H9 (cell line): ENCODE data around the gene EDIL3. TPM values are rescaled to one million over a fixed set of nuclear protein-coding genes. Genes with fewer than 3 reads are reported as not detected.

ENCODE experiments used
- DNase-seq: peaks from one replicate; pipeline ENCODE4 v3.0.0-alpha.2; 2017
- H2AFZ ChIP-seq: one replicate; pipeline ENCODE4 v1.6.1; 2013; ENCODE audit warnings: mild to moderate bottlenecking, low read length, control low read depth, moderate library complexity
- H2AK5ac ChIP-seq: 2 replicates; pipeline ENCODE4 v1.6.1; 2013; ENCODE audit warnings: low read length, control low read depth, mixed read lengths; ENCODE audit not compliant: insufficient read length
- H2BK120ac ChIP-seq: one replicate; pipeline ENCODE4 v1.6.1; 2013; ENCODE audit warnings: low read depth, mild to moderate bottlenecking, low read length, control low read depth, inconsistent platforms; ENCODE audit not compliant: poor library complexity, severe bottlenecking
- H2BK12ac ChIP-seq: 2 replicates; pipeline ENCODE4 v1.6.1; 2013; ENCODE audit warnings: low read length, control low read depth, mixed read lengths, low read depth; ENCODE audit not compliant: insufficient read length
- H2BK15ac ChIP-seq: 2 replicates; pipeline ENCODE4 v1.6.1; 2013; ENCODE audit warnings: low read depth, low read length, control low read depth
- H2BK20ac ChIP-seq: one replicate; pipeline ENCODE4 v1.6.1; 2013; ENCODE audit warnings: low read depth, mild to moderate bottlenecking, low read length, control low read depth, inconsistent platforms; ENCODE audit not compliant: poor library complexity, severe bottlenecking
- H2BK5ac ChIP-seq: 2 replicates; pipeline ENCODE4 v1.6.1; 2013; ENCODE audit warnings: low read length, control low read depth, mixed read lengths; ENCODE audit not compliant: insufficient read length
- H3K14ac ChIP-seq: 2 replicates; pipeline ENCODE4 v1.6.1; 2013; ENCODE audit warnings: low read length, control low read depth; ENCODE audit not compliant: insufficient read depth
- H3K18ac ChIP-seq: 2 replicates; pipeline ENCODE4 v1.6.1; 2013; ENCODE audit warnings: low read depth, mild to moderate bottlenecking, mixed read lengths, low read length, control low read depth; ENCODE audit not compliant: insufficient read length
- H3K23ac ChIP-seq: 2 replicates; pipeline ENCODE4 v1.6.1; 2013; ENCODE audit warnings: low read length, control low read depth, mixed read lengths, low read depth; ENCODE audit not compliant: insufficient read length
- H3K23me2 ChIP-seq: 2 replicates; pipeline ENCODE4 v1.6.1; 2013; ENCODE audit warnings: low read depth, mild to moderate bottlenecking, mixed read lengths, low read length, control low read depth; ENCODE audit not compliant: insufficient read length, poor library complexity, severe bottlenecking
- H3K27ac ChIP-seq: 2 replicates; pipeline ENCODE4 v1.5.1; 2013; ENCODE audit warnings: low read length, control low read depth, mixed read lengths, low read depth; ENCODE audit not compliant: insufficient read length
- H3K27me3 ChIP-seq: 2 replicates; pipeline ENCODE4 v1.6.1; 2013; ENCODE audit warnings: low read length, control low read depth, inconsistent platforms; ENCODE audit not compliant: insufficient read depth
- H3K4ac ChIP-seq: 2 replicates; pipeline ENCODE4 v1.6.1; 2013; ENCODE audit warnings: low read depth, mild to moderate bottlenecking, control low read depth, inconsistent platforms, low read length, moderate library complexity
- H3K4me1 ChIP-seq: 2 replicates; pipeline ENCODE4 v1.6.1; 2013; ENCODE audit warnings: low read length, control low read depth, inconsistent platforms; ENCODE audit not compliant: insufficient read depth
- H3K4me2 ChIP-seq: 2 replicates; pipeline ENCODE4 v1.6.1; 2013; ENCODE audit warnings: low read length, control low read depth, mixed read lengths; ENCODE audit not compliant: insufficient read length, insufficient read depth
- H3K56ac ChIP-seq: 2 replicates; pipeline ENCODE4 v1.6.1; 2013; ENCODE audit warnings: low read depth, mild to moderate bottlenecking, mixed read lengths, low read length, control low read depth; ENCODE audit not compliant: insufficient read length
- H3K79me1 ChIP-seq: 2 replicates; pipeline ENCODE4 v1.6.1; 2013; ENCODE audit warnings: low read depth, mild to moderate bottlenecking, moderate library complexity, low read length, control low read depth, inconsistent platforms; ENCODE audit not compliant: insufficient read depth, poor library complexity, severe bottlenecking
- H3K79me2 ChIP-seq: 2 replicates; pipeline ENCODE4 v1.6.1; 2013; ENCODE audit warnings: low read length, control low read depth, inconsistent platforms; ENCODE audit not compliant: insufficient read depth
- H3K9ac ChIP-seq: 2 replicates; pipeline ENCODE4 v1.6.1; 2013; ENCODE audit warnings: low read length, control low read depth, mixed read lengths; ENCODE audit not compliant: insufficient read length; ENCODE audit errors: extremely low read depth
- H3K9me3 ChIP-seq: one replicate; pipeline ENCODE4 v1.6.1; 2013; ENCODE audit warnings: low read depth, low read length, inconsistent platforms; ENCODE audit not compliant: control insufficient read depth
- H3T11ph ChIP-seq: one replicate; pipeline ENCODE4 v1.6.1; 2013; ENCODE audit warnings: mild to moderate bottlenecking, low read length, control low read depth, inconsistent platforms
- H4K20me1 ChIP-seq: one replicate; pipeline ENCODE4 v1.6.1; 2013; ENCODE audit not compliant: control insufficient read depth, insufficient read length, insufficient read depth
- H4K5ac ChIP-seq: 2 replicates; pipeline ENCODE4 v1.6.1; 2013; ENCODE audit warnings: low read depth, mild to moderate bottlenecking, mixed read lengths, low read length, control low read depth; ENCODE audit not compliant: insufficient read length
- H4K8ac ChIP-seq: replicated peaks from 2 replicates; pipeline ENCODE4 v1.6.1; 2013; ENCODE audit warnings: low read length, control low read depth, mixed read lengths, low read depth; ENCODE audit not compliant: insufficient read length
- H4K91ac ChIP-seq: 2 replicates; pipeline ENCODE4 v1.6.1; 2013; ENCODE audit warnings: low read depth, mild to moderate bottlenecking, moderate library complexity, mixed read lengths, low read length, control low read depth; ENCODE audit not compliant: insufficient read length
- H3K27ac Mint-ChIP-seq, 3 experiments: 2 replicates in 2 of 3; 3 replicates in 1 of 3; pipeline ENCODE4 v1.8.0; 2020 to 2021; ENCODE audit warnings: mixed read lengths in 3 of 3, mild to moderate bottlenecking in 1 of 3, moderate library complexity in 1 of 3
- H3K27me3 Mint-ChIP-seq: 2 replicates; pipeline ENCODE4 v1.8.0; 2021; ENCODE audit warnings: low read depth, mild to moderate bottlenecking, moderate library complexity, mixed read lengths
- H3K36me3 Mint-ChIP-seq, 3 experiments: 2 replicates in 2 of 3; 3 replicates in 1 of 3; pipeline ENCODE4 v1.8.0; 2020 to 2021; ENCODE audit warnings: low read depth in 3 of 3, mixed read lengths in 3 of 3; ENCODE audit not compliant: insufficient read depth in 1 of 3
- H3K4me1 Mint-ChIP-seq, 2 experiments: 2 replicates each; pipeline ENCODE4 v1.8.0; 2020; ENCODE audit warnings: mixed read lengths in 2 of 2
- H3K4me3 Mint-ChIP-seq, 2 experiments: 2 replicates in 1 of 2; 3 replicates in 1 of 2; pipeline ENCODE4 v1.8.0; 2020 to 2021; ENCODE audit warnings: mild to moderate bottlenecking in 2 of 2, mixed read lengths in 2 of 2, moderate library complexity in 1 of 2
- H3K9me3 Mint-ChIP-seq, 2 experiments: 2 replicates in 1 of 2; 3 replicates in 1 of 2; pipeline ENCODE4 v1.8.0; 2020; ENCODE audit warnings: mild to moderate bottlenecking in 2 of 2, mixed read lengths in 2 of 2, moderate library complexity in 1 of 2
- CTCF ChIP-seq: fragments of 200-600 bp; sonication (generic); conservative IDR thresholded peaks from 3 replicates; pipeline ENCODE4 v1.8.0; 2021; ENCODE audit warnings: antibody characterized with exemption, mild to moderate bottlenecking
- WGBS: extraction: QIAGEN DNeasy Blood & Tissue Kit; methylation state at CpG from one replicate; pipeline ENCODE4 v1.1.7; 2013; ENCODE audit warnings: missing lambda C conversion rate, low lambda C conversion rate, mixed read lengths; ENCODE audit not compliant: insufficient read length; ENCODE audit errors: extremely low coverage; 5-methylcytosine and 5-hydroxymethylcytosine counted together
- total RNA-seq: library from RNA; stranded (reverse); gene quantifications from 2 replicates; pipeline ENCODE4 v1.2.1, GENCODE V29; 2021

Gene EDIL3
- total RNA-seq, 1 experiment from 2014 or later, result 61.9 TPM

DNA sequence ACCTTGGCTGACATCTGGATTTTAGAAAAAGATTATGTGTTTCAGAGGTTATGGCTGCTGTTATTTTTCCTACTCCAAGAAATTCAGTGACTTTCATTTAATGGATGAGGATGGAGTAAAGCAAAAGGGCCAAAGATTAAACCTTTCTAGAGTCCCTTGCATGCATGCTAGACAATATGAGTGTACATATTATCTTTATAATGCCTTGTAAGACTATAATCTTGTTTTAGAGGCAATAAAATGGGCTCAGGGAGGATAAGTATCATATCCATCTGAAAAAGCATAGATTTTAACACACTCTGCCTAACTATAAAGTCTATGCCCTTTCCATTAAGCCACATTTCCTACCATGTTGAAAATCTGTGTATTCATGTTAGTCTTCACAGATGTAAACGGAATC is 199.8 kb downstream of the EDIL3 start:
- Histone ChIP-seq H2BK120ac (no peak overlapping the region), H2BK12ac (no peak overlapping the region), H2BK20ac (no peak overlapping the region), H2AK5ac (no peak overlapping the region), H3K23me2 (no peaks in the 10 kb centered on the region), H3K14ac (no peak overlapping the region), H3K79me1 (no peaks in the 10 kb centered on the region), H2BK5ac (no peak overlapping the region), H3K9me3 (no peaks in the 10 kb centered on the region), H3K18ac (no peak overlapping the region), H4K91ac (no peak overlapping the region), H3T11ph (no peak overlapping the region), H3K27me3 (no peaks in the 10 kb centered on the region; the same call in 1 of the 2 replicates), H4K8ac (no peak overlapping the region), H3K23ac (no peak overlapping the region), H2AFZ (no peak overlapping the region), H3K4me1 (no peaks in the 10 kb centered on the region), H3K9ac (no peak overlapping the region), H3K79me2 (no peaks in the 10 kb centered on the region), H3K4me2 (no peak overlapping the region), H3K27ac (no peak overlapping the region), H4K5ac (no peak overlapping the region), H4K20me1 (no peaks in the 10 kb centered on the region), H3K4ac (no peak overlapping the region), H2BK15ac (no peak overlapping the region), H3K56ac (no peak overlapping the region)
- no peak for TF ChIP-seq CTCF
- peaks cover 0 to 2% of the 10 kb centered on the region in 2 experiments; a peak in 1 of 4 replicates for H3K4me1 Mint-ChIP-seq
- H3K27ac Mint-ChIP-seq, result no peak overlapping the region
- no peaks in the 10 kb centered on the region for H3K9me3 Mint-ChIP-seq
- H3K27me3 Mint-ChIP-seq, result no peaks in the 10 kb centered on the region
- WGBS, result no CpG with 5 or more reads among the region's 1 CpG
- no peak overlapping the region for H3K4me3 Mint-ChIP-seq
- no peaks in the 10 kb centered on the region; a peak in 1 of 7 replicates for H3K36me3 Mint-ChIP-seq
- DNase-seq, result no peak
